Stimulated activated CD4-positive, alpha-beta T cell treated with anti-CD3 and anti-CD28 coated beads, Interleukin-1b, Interleukin-23, amount 100 ng/mL, for 24 hours (primary cell): ENCODE results near the gene ALDH3A1.

Experiments
- DNase-seq, 4 experiments: peaks; one replicate each; pipeline ENCODE4 v3.0.0-alpha.2; 2020; ENCODE audit warnings: low read depth in 4 of 4, low spot score in 1 of 4

The ALDH3A1 gene

DNA sequence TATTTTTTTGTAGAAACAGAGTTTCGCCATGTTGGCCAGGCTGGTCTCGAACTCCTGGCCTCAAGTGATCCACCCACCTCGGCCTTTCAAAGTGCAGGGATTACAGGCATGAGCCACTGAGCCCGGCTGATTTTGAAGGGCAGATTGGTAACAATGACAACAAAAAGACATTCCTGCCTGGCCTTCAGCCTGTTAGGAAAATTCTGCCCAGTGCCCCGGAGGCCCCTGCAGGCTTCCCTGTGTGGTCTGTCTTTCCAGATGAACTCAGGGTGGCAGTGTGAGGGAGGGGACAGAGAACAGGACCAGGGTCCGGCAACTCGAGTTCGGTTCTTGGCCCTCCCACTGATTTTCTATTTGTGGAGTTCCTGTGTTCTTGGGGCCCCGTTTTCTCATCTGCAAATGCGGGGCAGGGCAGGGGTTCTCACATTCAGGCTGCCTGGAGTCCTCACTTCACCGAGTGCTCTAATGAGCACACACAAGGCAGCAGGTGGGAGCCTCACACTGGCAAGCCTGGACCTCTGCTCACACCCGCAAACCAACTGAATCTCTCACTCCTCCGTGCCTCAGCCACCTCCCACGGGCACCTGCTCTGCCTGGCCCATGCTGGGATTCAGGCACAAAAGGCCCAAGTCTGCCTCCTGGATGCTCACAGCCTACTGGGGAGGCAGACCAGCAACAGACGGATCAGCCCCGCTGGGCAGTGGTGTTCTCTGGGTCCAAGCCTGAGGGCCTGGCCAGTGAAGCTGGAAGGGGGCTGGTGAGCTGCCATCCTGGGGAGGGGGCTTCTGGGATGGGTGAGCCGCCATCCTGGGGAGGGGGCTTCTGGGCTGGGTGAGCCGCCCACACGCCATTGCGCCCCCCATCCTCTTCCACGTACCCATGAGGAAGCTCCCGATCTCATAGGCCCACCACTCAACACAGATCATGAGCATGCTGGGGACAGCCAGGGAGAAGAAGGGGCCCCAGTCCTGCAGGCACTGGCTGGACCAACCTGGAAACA, 42.0 kb downstream of the ALDH3A1 start:
- no peak for DNase-seq

GRCh38 chr17:19705201-19705600, 42.9 kb downstream of the ALDH3A1 start:
- no peak for DNase-seq

DNA sequence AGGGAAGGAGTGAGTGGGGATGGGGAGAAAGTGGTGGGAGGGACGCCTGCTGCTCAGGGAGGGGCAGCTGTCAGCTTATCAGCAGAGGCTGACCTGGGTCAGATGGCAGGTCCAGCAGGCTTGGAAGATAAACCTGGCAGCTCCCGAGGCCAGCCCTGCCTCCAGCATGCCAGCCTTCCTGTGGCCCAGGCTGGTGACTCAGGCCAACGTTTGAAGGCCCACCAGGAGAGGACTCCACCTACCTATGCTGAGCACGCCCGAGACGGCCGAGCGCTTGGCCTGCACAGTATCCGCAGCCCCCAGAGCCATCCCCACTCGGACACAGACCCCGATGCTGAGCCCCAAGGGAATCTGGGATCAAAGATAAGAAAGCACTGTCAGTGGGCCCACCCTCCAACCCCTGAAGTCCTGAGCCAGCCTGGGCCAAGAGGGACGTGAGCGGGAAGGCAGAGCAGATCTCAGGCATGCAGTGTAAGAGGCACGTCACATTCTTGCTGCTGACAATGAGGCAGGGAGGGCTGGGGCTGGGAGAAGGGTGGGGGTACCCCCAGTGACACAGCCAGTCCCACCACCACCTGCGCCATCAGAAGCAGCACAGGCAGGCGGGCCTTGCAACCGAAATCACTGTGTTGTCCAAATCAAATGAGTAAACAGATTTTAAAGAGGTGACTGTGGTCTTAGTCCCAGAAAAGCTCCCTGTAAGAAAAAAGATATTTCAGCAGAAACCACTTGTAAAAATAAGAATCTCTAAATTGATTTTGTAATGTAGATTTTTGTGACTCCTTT, 44.1 kb downstream of the ALDH3A1 start:
- no peak for DNase-seq

- no peak for DNase-seq
Measured at GRCh38 chr17:19703106-19703827, 44.8 kb downstream of the ALDH3A1 start.

GRCh38 chr17:19702217-19702641, 45.9 kb downstream of the ALDH3A1 start:
- no peak for DNase-seq
